Measurements from ENCODE around the gene SKP1. TPM values are rescaled to one million over a fixed set of nuclear protein-coding genes. Genes with fewer than 3 reads are reported as not detected.

Gene SKP1
- polyA plus RNA-seq (2013, experiment 1 of 2): 609 TPM
- 615 TPM for polyA plus RNA-seq (2013, experiment 2 of 2)

DNA sequence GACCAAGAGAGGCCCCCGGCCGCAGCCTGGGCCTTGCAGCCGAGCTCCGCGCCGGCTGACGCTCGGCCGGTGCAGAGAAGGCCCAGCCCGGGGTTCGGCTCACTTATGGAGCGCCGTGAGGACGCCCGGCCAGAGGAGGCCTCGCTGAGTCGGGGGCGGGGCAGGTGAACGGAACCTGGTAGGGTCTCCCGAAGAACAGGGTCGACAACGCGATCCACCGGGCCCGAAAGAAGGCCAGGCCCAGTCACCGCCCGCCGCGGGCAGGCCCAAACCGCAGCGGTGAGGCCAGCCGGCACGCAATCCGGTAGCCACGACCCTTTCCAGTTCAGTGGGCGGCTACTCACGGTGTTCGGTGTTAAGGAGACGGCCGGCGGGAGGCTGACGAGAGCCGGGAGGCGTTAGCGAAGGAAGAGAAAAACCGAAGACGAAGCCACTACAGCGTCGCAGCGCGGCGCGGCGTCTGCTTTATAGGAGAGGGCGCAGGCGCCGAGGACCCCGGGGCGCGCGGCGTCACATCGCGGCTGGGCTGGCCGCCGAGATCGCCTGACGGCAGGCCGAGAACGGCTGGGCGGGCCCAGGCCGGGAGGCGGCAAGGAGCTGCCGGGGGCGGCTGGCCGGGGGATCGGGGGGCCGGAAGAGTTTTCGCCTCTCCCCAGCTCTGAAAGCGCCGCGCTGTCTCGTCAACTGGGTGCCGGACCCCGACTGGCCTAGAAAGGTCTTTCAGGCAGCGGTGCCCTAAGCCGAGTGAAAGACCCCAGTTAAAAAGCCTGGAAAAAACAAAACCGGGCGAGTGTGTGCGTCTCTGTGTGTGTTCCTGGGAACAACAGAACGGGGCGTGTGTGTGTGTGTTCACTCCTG is at the start of gene SKP1:
Gene SKP1 (minus strand): TSS at position 440 of the 858 bp plus-strand sequence. CDS start 2,928 bp downstream, outside the sequence.
- H3K18ac ChIP-seq (ENCODE audit: low read length): peak within 1 kb of the TSS; percentile 93
- peak within 1 kb of the TSS; percentile 64 for H2AK5ac ChIP-seq (ENCODE audit: low read depth, low read length)
- H2AFZ ChIP-seq (ENCODE audit: low read length): peak within 1 kb of the TSS; percentile 99
- H3K9me3 ChIP-seq (replicated peaks in 1 of 2; ENCODE audit: control insufficient read depth in 2 of 2, insufficient read depth in 1 of 2, low read depth in 1 of 2, low read length in 2 of 2): no peaks in the 10 kb centered on the region
- peak within 1 kb of the TSS; percentile 68 for H2BK5ac ChIP-seq (ENCODE audit: low read length)
- H3K4ac ChIP-seq (ENCODE audit: low read length): no peak within 1 kb of the TSS
- H3K79me1 ChIP-seq (ENCODE audit: low read depth, low read length): peaks cover 3% of the 10 kb centered on the region
- H3K27me3 ChIP-seq (ENCODE audit: control insufficient read depth in 3 of 3, insufficient read depth in 3 of 3, low read depth in 1 of 3, low read length in 3 of 3): no peaks in the 10 kb centered on the region
- peak; percentile 89 for DNase-seq (ENCODE audit: low spot score)
- H4K91ac ChIP-seq (ENCODE audit: low read depth, low read length, poor library complexity): no peak within 1 kb of the TSS
- H3K14ac ChIP-seq (ENCODE audit: low read length): peak within 1 kb of the TSS; percentile 79
- H3K27ac ChIP-seq (replicated peaks; ENCODE audit: low read length): peak within 1 kb of the TSS; percentile 96
- H3K4me3 ChIP-seq (ENCODE audit: low read length in 2 of 2): peak within 1 kb of the TSS; percentile 97 to 99
- no peak within 1 kb of the TSS for H2BK120ac ChIP-seq (ENCODE audit: low read depth, low read length)
- H2BK15ac ChIP-seq (ENCODE audit: low read length): peak within 1 kb of the TSS; percentile 29
- peaks cover 5 to 19% of the 10 kb centered on the region in 2 donors for H3K36me3 ChIP-seq (replicated peaks in 1 of 2; ENCODE audit: control insufficient read depth in 2 of 2, insufficient read depth in 2 of 2, low read length in 2 of 2)
- peak within 1 kb of the TSS; percentile 80 for H3K4me2 ChIP-seq (ENCODE audit: insufficient read depth, low read length, poor library complexity, severe bottlenecking)
- WGBS, 2 donors (ENCODE audit: extremely low coverage in 2 of 2, insufficient read length in 2 of 2, insufficient replicate concordance in 1 of 2): no CpG with 5 or more reads among the region's 92 CpGs
- peaks cover 5 to 6% of the 10 kb centered on the region in 2 donors for H3K4me1 ChIP-seq (ENCODE audit: control insufficient read depth in 2 of 2, insufficient read depth in 1 of 2, low read depth in 1 of 2, low read length in 2 of 2)
- peak within 1 kb of the TSS; percentile 99 for H3K23ac ChIP-seq (ENCODE audit: low read depth, low read length, poor library complexity)
- no peak within 1 kb of the TSS for H2BK12ac ChIP-seq (ENCODE audit: low read length)
- no peak within 1 kb of the TSS for H4K8ac ChIP-seq (ENCODE audit: low read depth, low read length)
- H3K9ac ChIP-seq (ENCODE audit: low read depth, low read length, poor library complexity): peak within 1 kb of the TSS; percentile 98

DNA sequence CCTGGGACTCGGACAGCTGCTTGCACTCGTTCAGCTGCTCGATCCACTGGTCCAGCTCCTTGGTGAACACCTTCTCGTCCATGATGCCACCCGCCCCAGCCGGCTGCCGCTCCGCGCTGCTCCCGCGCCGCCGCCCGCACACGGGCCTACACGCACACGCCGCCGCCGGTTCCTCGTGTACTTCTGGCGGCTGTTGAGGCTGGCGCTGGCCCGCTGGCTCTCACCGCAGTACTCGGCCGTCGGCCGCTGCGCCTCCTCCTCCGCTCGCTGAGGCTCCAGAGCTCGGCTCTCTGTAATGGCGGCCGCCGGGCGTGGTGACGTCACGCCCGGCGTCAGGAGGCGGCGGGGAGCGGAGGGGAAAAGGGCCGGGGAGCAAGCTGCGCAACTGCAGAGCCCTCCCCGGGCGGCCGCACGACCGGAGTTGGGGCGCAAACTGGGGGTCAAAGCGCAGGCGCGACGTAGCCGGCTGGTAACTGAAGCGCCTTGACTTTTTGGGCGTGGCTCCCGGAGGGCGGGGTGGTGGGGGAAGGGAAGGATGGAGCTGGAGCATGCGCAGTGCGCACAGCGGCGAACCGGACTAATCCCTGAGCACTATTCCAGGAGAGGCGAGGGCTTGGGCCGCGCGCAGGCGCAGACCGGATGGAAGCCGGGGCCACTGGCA is 49.2 kb upstream of the SKP1 start, which contains the start of gene PPP2CA:
Gene PPP2CA (minus strand): TSS at position 294 of the 661 bp plus-strand sequence. CDS start 212 bp downstream, at position 82.
- peak; percentile 98 for DNase-seq (ENCODE audit: low spot score)
- peak within 1 kb of the TSS; percentile 99 for H2BK15ac ChIP-seq (ENCODE audit: low read length)

DNA sequence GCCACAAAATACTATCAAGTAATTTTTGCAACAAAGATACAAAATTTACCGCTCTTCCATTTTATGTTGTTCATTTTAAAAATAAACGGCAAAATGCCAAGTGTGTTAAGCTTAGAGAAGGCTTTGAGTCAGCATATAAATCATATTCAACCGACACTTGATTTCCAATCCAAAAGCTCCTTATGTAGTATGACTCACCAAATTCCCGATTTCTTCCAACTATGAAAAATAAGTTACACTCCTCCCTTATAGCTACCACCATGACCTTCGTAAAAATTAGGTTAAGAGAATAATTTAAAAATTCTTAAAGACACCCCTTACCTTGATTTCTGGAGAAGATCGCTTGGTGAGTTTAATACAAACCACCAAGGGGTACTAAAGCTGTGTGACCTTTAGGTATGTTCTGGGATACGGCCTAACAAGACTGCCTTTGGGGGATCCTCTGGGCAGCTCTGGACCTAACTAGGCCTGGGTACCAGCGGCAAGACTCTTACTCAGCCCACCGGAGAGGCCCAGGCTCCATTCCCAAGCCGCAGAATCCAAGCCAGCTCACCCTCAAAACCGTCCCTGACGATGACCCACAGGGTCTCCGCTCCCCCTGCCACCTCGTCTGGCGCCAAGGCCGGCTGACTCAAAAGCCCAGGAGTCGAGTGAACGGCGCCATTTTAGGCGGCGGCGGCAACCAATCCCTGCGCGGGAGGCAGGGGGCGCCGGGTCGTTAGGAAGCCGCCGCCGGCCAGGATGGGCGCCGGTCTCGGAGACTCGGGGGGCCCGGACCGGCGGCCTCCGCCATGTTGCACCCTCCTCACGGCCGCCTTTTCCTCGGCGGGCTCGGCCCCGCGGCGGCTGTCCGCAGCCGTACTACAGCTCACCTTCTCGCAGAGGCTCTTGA is 48.4 kb upstream of the SKP1 start:
- H2AFZ ChIP-seq (ENCODE audit: low read length): peak overlapping the region; percentile 96
- peak; percentile 79 for DNase-seq (ENCODE audit: low spot score)
- H3K18ac ChIP-seq (ENCODE audit: low read length): peak overlapping the region; percentile 100
- H3K4me1 ChIP-seq (ENCODE audit: control insufficient read depth in 2 of 2, insufficient read depth in 1 of 2, low read depth in 1 of 2, low read length in 2 of 2): peaks cover 6 to 9% of the 10 kb centered on the region in 2 donors
- peak overlapping the region; percentile 95 for H3K27ac ChIP-seq (replicated peaks; ENCODE audit: low read length)
- H3K9me3 ChIP-seq (replicated peaks in 1 of 2; ENCODE audit: control insufficient read depth in 2 of 2, insufficient read depth in 1 of 2, low read depth in 1 of 2, low read length in 2 of 2): no peaks in the 10 kb centered on the region
- peak overlapping the region; percentile 100 for H3K14ac ChIP-seq (ENCODE audit: low read length)
- peak overlapping the region; percentile 97 for H2BK12ac ChIP-seq (ENCODE audit: low read length)
- H3K4me3 ChIP-seq (ENCODE audit: low read length in 2 of 2): peak overlapping the region; percentile 98 to 99
- peak overlapping the region; percentile 95 for H2AK5ac ChIP-seq (ENCODE audit: low read depth, low read length)
- no peaks in the 10 kb centered on the region for H3K27me3 ChIP-seq (ENCODE audit: control insufficient read depth in 3 of 3, insufficient read depth in 3 of 3, low read depth in 1 of 3, low read length in 3 of 3)
- H2BK15ac ChIP-seq (ENCODE audit: low read length): peak overlapping the region; percentile 99
- H3K79me1 ChIP-seq (ENCODE audit: low read depth, low read length): peaks cover 4% of the 10 kb centered on the region
- peaks cover 0 to 46% of the 10 kb centered on the region in 2 donors for H3K36me3 ChIP-seq (replicated peaks in 1 of 2; ENCODE audit: control insufficient read depth in 2 of 2, insufficient read depth in 2 of 2, low read length in 2 of 2)
- H2BK5ac ChIP-seq (ENCODE audit: low read length): peak overlapping the region; percentile 100
- peak overlapping the region; percentile 49 for H3K4me2 ChIP-seq (ENCODE audit: insufficient read depth, low read length, poor library complexity, severe bottlenecking)
- H3K4ac ChIP-seq (ENCODE audit: low read length): peak overlapping the region; percentile 100
- peak overlapping the region; percentile 95 for H2BK120ac ChIP-seq (ENCODE audit: low read depth, low read length)
- H3K9ac ChIP-seq (ENCODE audit: low read depth, low read length, poor library complexity): peak overlapping the region; percentile 100
- no peak overlapping the region for H4K8ac ChIP-seq (ENCODE audit: low read depth, low read length)
- peak overlapping the region; percentile 95 for H4K91ac ChIP-seq (ENCODE audit: low read depth, low read length, poor library complexity)
- WGBS, 2 donors (ENCODE audit: extremely low coverage in 2 of 2, insufficient read length in 2 of 2, insufficient replicate concordance in 1 of 2): no CpG with 5 or more reads among the region's 49 CpGs
- H3K23ac ChIP-seq (ENCODE audit: low read depth, low read length, poor library complexity): peak overlapping the region; percentile 99

More for the DNA sequence above, 49.2 kb upstream of the SKP1 start, which contains the start of gene PPP2CA:
- Histone ChIP-seq H4K8ac (ENCODE audit: low read depth, low read length) (peak within 1 kb of the TSS; percentile 52), H2AK5ac (ENCODE audit: low read depth, low read length) (peak within 1 kb of the TSS; percentile 95), H3K4ac (ENCODE audit: low read length) (peak within 1 kb of the TSS; percentile 100), H3K9me3 (replicated peaks in 1 of 2; ENCODE audit: control insufficient read depth in 2 of 2, insufficient read depth in 1 of 2, low read depth in 1 of 2, low read length in 2 of 2) (no peaks in the 10 kb centered on the region), H3K23ac (ENCODE audit: low read depth, low read length, poor library complexity) (peak within 1 kb of the TSS; percentile 99), H3K4me1 (ENCODE audit: control insufficient read depth in 2 of 2, insufficient read depth in 1 of 2, low read depth in 1 of 2, low read length in 2 of 2) (peaks cover 6 to 9% of the 10 kb centered on the region in 2 donors), H3K27ac (replicated peaks; ENCODE audit: low read length) (peak within 1 kb of the TSS; percentile 95), H3K9ac (ENCODE audit: low read depth, low read length, poor library complexity) (peak within 1 kb of the TSS; percentile 100), H3K27me3 (ENCODE audit: control insufficient read depth in 3 of 3, insufficient read depth in 3 of 3, low read depth in 1 of 3, low read length in 3 of 3) (no peaks in the 10 kb centered on the region), H3K4me2 (ENCODE audit: insufficient read depth, low read length, poor library complexity, severe bottlenecking) (peak within 1 kb of the TSS; percentile 88), H3K14ac (ENCODE audit: low read length) (peak within 1 kb of the TSS; percentile 100), H3K4me3 (ENCODE audit: low read length in 2 of 2) (peak within 1 kb of the TSS; percentile 98 to 99), H3K36me3 (replicated peaks in 1 of 2; ENCODE audit: control insufficient read depth in 2 of 2, insufficient read depth in 2 of 2, low read length in 2 of 2) (peaks cover 0 to 38% of the 10 kb centered on the region in 2 donors), H2BK12ac (ENCODE audit: low read length) (peak within 1 kb of the TSS; percentile 97), H4K91ac (ENCODE audit: low read depth, low read length, poor library complexity) (peak within 1 kb of the TSS; percentile 95), H2BK5ac (ENCODE audit: low read length) (peak within 1 kb of the TSS; percentile 100), H3K18ac (ENCODE audit: low read length) (peak within 1 kb of the TSS; percentile 100), H2AFZ (ENCODE audit: low read length) (peak within 1 kb of the TSS; percentile 96), H3K79me1 (ENCODE audit: low read depth, low read length) (peaks cover 4% of the 10 kb centered on the region), H2BK120ac (ENCODE audit: low read depth, low read length) (peak within 1 kb of the TSS; percentile 95)
- no CpG with 5 or more reads among the region's 73 CpGs for WGBS, 2 donors (ENCODE audit: extremely low coverage in 2 of 2, insufficient read length in 2 of 2, insufficient replicate concordance in 1 of 2)
